ENCODE data around the gene SLC6A12.

Gene SLC6A12

GRCh38 chr12:178829-179109 lies 35.2 kb downstream of the SLC6A12 start:
- no peak for DNase-seq (ENCODE audit: low read depth, low spot score)

- no peak for DNase-seq (ENCODE audit: low read depth, low spot score)
Observed at GRCh38 chr12:177980-178828, 35.8 kb downstream of the SLC6A12 start.

GRCh38 chr12:177336-177979 lies 36.5 kb downstream of the SLC6A12 start:
- no peak for DNase-seq (ENCODE audit: low read depth, low spot score)

- DNase-seq (ENCODE audit: low read depth, low spot score): no peak
Observed at GRCh38 chr12:176321-177181, 37.4 kb downstream of the SLC6A12 start.

- no peak for DNase-seq (ENCODE audit: low read depth, low spot score)
Observed at GRCh38 chr12:175759-176158, 38.2 kb downstream of the SLC6A12 start.

GRCh38 chr12:175250-175649 lies 38.7 kb downstream of the SLC6A12 start:
- DNase-seq (ENCODE audit: low read depth, low spot score): no peak

- DNase-seq (ENCODE audit: low read depth, low spot score): no peak
Observed at GRCh38 chr12:174596-174995, 39.4 kb downstream of the SLC6A12 start.

- no peak for DNase-seq (ENCODE audit: low read depth, low spot score)
Observed at GRCh38 chr12:174124-174523, 39.8 kb downstream of the SLC6A12 start.

GRCh38 chr12:172732-173161 lies 41.2 kb downstream of the SLC6A12 start:
- no peak for DNase-seq (ENCODE audit: low read depth, low spot score)

- no peak for DNase-seq (ENCODE audit: low read depth, low spot score)
Observed at GRCh38 chr12:171743-172676, 41.9 kb downstream of the SLC6A12 start.

GRCh38 chr12:171276-171675 lies 42.7 kb downstream of the SLC6A12 start:
- no peak for DNase-seq (ENCODE audit: low read depth, low spot score)

- DNase-seq (ENCODE audit: low read depth, low spot score): no peak
Observed at GRCh38 chr12:170371-171225, 43.4 kb downstream of the SLC6A12 start.

- peak; percentile 83 for DNase-seq (ENCODE audit: low read depth, low spot score)
Observed at GRCh38 chr12:169528-170370, 44.2 kb downstream of the SLC6A12 start.

- no peak for DNase-seq (ENCODE audit: low read depth, low spot score)
Observed at GRCh38 chr12:168763-169525, 45.0 kb downstream of the SLC6A12 start.

GRCh38 chr12:167959-168600 lies 45.9 kb downstream of the SLC6A12 start:
- no peak for DNase-seq (ENCODE audit: low read depth, low spot score)

GRCh38 chr12:166425-167075 lies 47.4 kb downstream of the SLC6A12 start:
- DNase-seq (ENCODE audit: low read depth, low spot score): no peak

- no peak for DNase-seq (ENCODE audit: low read depth, low spot score)
Observed at GRCh38 chr12:165862-166368, 48.0 kb downstream of the SLC6A12 start.
